RWPE2 (cell line): ENCODE data around the gene METTL21C.

Source experiments
- ATAC-seq: fragments of 200-7000 bp; cut with Tn5 transposase; 3 replicates; pipeline ENCODE4 v1.9.1; 2021; ENCODE audit warnings: low read depth
- DNase-seq: peaks from one replicate; pipeline ENCODE4 v3.0.0-alpha.2; 2020; ENCODE audit warnings: low spot score
- H3K27ac ChIP-seq: fragments of 450-650 bp; 2 replicates; pipeline ENCODE4 v1.5.1; 2017; ENCODE audit warnings: mild to moderate bottlenecking; ENCODE audit not compliant: poor library complexity, severe bottlenecking
- H3K27me3 ChIP-seq: fragments of 250-450 bp; sonication (Bioruptor Pico); 2 replicates; pipeline ENCODE4 v1.5.1; 2021; ENCODE audit warnings: mild to moderate bottlenecking, moderate library complexity; ENCODE audit not compliant: insufficient read depth, poor library complexity, severe bottlenecking
- H3K36me3 ChIP-seq: fragments of 250-450 bp; sonication (Bioruptor Pico); 2 replicates; pipeline ENCODE4 v1.5.1; 2020; ENCODE audit warnings: low read depth, mild to moderate bottlenecking, moderate library complexity
- H3K4me1 ChIP-seq: fragments of 250-450 bp; sonication (Bioruptor Pico); 2 replicates; pipeline ENCODE4 v1.5.1; 2021; ENCODE audit warnings: mild to moderate bottlenecking, moderate library complexity; ENCODE audit not compliant: insufficient read depth, poor library complexity, severe bottlenecking
- H3K4me3 ChIP-seq: fragments of 250-450 bp; sonication (Bioruptor Pico); 2 replicates; pipeline ENCODE4 v1.5.1; 2021; ENCODE audit warnings: mild to moderate bottlenecking, moderate library complexity; ENCODE audit not compliant: severe bottlenecking
- H3K9me3 ChIP-seq: fragments of 250-450 bp; sonication (Bioruptor Pico); 2 replicates; pipeline ENCODE4 v1.5.1; 2021; ENCODE audit warnings: mild to moderate bottlenecking, moderate library complexity; ENCODE audit not compliant: severe bottlenecking
- CTCF ChIP-seq: fragments of 450-650 bp; IDR thresholded peaks from one replicate; pipeline ENCODE4 v1.5.1; 2017; ENCODE audit warnings: mild to moderate bottlenecking, moderate library complexity; ENCODE audit not compliant: poor library complexity, severe bottlenecking

The METTL21C gene

GRCh38 chr13:102696465-102696864 lies 1.6 kb upstream of the METTL21C start:
- Histone ChIP-seq H3K4me3 (no peak overlapping the region), H3K4me1 (no peaks in the 10 kb centered on the region), H3K9me3 (no peaks in the 10 kb centered on the region), H3K27me3 (no peaks in the 10 kb centered on the region), H3K36me3 (no peaks in the 10 kb centered on the region), H3K27ac (no peak overlapping the region)
- TF ChIP-seq CTCF: no peak
- DNase-seq (no peak), ATAC-seq (no peak)

DNA sequence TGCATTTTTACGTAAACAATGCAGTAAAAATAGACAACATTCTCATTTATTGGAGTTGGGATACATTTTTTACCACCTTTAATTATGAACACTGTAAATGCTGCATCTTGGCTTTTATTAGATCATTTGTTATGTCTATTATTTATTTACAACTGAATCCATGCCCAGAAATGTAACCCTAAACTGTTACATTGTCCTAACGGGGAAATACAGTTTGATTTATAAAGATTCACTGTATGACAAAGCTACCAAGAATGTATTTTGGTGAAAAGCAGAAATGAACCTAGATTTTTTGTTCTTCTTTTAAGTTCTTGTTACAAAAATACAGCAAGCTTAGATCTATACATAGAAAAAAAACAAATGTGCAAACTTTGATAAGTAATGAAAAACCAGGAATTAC lies 1.1 kb downstream of the METTL21C start:
- no peaks in the 10 kb centered on the region for H3K36me3 ChIP-seq
- DNase-seq (no peak), ATAC-seq (no peak)
- H3K27me3 ChIP-seq: no peaks in the 10 kb centered on the region
- no peaks in the 10 kb centered on the region for H3K4me1 ChIP-seq
- TF ChIP-seq CTCF: no peak
- H3K9me3 ChIP-seq: no peaks in the 10 kb centered on the region
- H3K4me3 ChIP-seq: no peak overlapping the region
- H3K27ac ChIP-seq: no peak overlapping the region

DNA sequence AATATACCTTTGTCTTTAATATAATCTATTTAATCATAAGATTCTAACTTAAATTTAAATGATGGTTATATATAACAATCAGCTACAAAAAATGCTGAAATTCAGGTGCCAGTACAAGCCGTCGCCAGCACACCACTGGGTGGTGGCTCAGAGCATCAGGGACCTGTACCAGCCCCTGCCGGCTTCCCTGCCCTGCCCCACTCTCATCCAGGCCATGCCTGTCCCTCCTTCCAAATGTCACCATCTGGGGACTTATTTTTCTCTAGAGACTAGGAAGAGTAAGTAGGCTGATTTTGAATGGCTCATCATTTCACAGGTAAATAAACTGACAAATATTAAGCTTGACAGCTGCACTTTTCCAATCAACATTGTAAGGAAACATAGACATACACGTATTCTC lies 1.6 kb downstream of the METTL21C start:
- Histone ChIP-seq H3K27me3 (no peaks in the 10 kb centered on the region), H3K9me3 (no peaks in the 10 kb centered on the region), H3K4me3 (no peak overlapping the region), H3K27ac (no peak overlapping the region), H3K36me3 (no peaks in the 10 kb centered on the region), H3K4me1 (no peaks in the 10 kb centered on the region)
- ATAC-seq: no peak
- no peak for DNase-seq
- TF ChIP-seq CTCF: no peak

DNA sequence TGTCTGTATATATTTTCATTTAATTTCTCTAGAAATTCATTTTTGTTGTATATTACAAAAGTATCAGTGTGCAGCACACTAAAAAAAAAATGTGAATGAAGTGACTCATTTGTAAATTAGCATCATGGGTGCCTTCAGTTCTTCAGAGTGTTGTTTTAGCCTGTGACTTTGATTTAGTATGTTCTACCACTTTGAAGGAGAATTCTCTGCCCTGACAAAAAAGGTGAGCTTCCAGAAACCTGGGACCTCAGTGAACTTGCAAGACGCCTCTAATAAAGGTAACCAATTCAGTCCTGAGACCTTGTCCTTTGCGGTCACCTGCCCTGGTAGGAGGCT lies 2.4 kb downstream of the METTL21C start:
- Histone ChIP-seq H3K4me3 (no peak overlapping the region), H3K27ac (no peak overlapping the region), H3K4me1 (peaks cover 3% of the 10 kb centered on the region), H3K27me3 (no peaks in the 10 kb centered on the region), H3K36me3 (no peaks in the 10 kb centered on the region), H3K9me3 (no peaks in the 10 kb centered on the region)
- ATAC-seq: no peak
- no peak for TF ChIP-seq CTCF
- no peak for DNase-seq

GRCh38 chr13:102690883-102691282 lies 4.0 kb downstream of the METTL21C start:
- Histone ChIP-seq H3K27me3 (no peaks in the 10 kb centered on the region), H3K4me1 (peaks cover 6% of the 10 kb centered on the region), H3K27ac (no peak overlapping the region), H3K9me3 (no peaks in the 10 kb centered on the region), H3K4me3 (no peak overlapping the region), H3K36me3 (no peaks in the 10 kb centered on the region)
- DNase-seq (no peak), ATAC-seq (no peak)
- no peak for TF ChIP-seq CTCF
